Measurements from ENCODE around the gene RPS6KA5. TPM values are rescaled to one million over a fixed set of nuclear protein-coding genes. Genes with fewer than 3 reads are reported as not detected.

The RPS6KA5 gene
- total RNA-seq, 1 experiment from 2014 or later, result 24.2 TPM

- BruUV-seq (replicated peaks), result no TSS peak
- Histone ChIP-seq H3K27me3 (ENCODE audit: insufficient read depth, low read length) (no peaks in the 10 kb centered on the region), H3K9me3 (ENCODE audit: control insufficient read depth in 1 of 2, insufficient read depth in 1 of 2, low read depth in 1 of 2, low read length in 2 of 2) (no peaks in the 10 kb centered on the region), H3K9ac (ENCODE audit: low read length) (no peak overlapping the region), H3K4me1 (ENCODE audit: control insufficient read depth in 1 of 2, insufficient read depth in 2 of 2, low read length in 2 of 2) (no peaks in the 10 kb centered on the region), H3K4me2 (ENCODE audit: low read length) (no peak overlapping the region), H4K20me1 (ENCODE audit: insufficient read depth) (no peaks in the 10 kb centered on the region), H3K36me3 (ENCODE audit: control insufficient read depth in 1 of 2, insufficient read depth in 2 of 2, low read length in 2 of 2) (no peaks in the 10 kb centered on the region), H3K79me2 (ENCODE audit: insufficient read depth, low read length) (no peaks in the 10 kb centered on the region), H3K9me2 (ENCODE audit: insufficient read depth) (no peaks in the 10 kb centered on the region), H3K27ac (ENCODE audit: low read depth, low read length) (no peak overlapping the region), H2AFZ (ENCODE audit: low read depth, low read length, poor library complexity, severe bottlenecking) (no peak overlapping the region), H3K4me3 (replicated peaks in 1 of 2; ENCODE audit: low read depth in 1 of 2, low read length in 2 of 2) (no peak overlapping the region)
- ChIA-PET POLR2A (no interaction called here), CTCF (no interaction called here), RAD21 (ENCODE audit: low non-redundant PET in 1 of 2, low total read pairs in 2 of 2, uncharacterized antibody in 2 of 2, unreplicated experiment in 2 of 2) (no interaction called here)
- TF ChIP-seq ZNF274 (IDR thresholded peaks at IDR 0.05; ENCODE audit: low read depth, low read length) (no peak), YY1 (IDR thresholded peaks at IDR 0.05; ENCODE audit: extremely low read depth, insufficient replicate concordance, low read depth, low read length) (no peak), POLR2A (IDR thresholded peaks at IDR 0.05; ENCODE audit: borderline replicate concordance, extremely low read depth, insufficient read depth, insufficient read length) (no peak), ELF1 (IDR thresholded peaks at IDR 0.05; ENCODE audit: borderline replicate concordance, low read depth) (no peak), REST (IDR thresholded peaks at IDR 0.05; ENCODE audit: low read depth) (no peak), CTCF (IDR thresholded peaks at IDR 0.05 in 2 of 3, conservative IDR thresholded peaks at IDR 0.05 in 1 of 3; ENCODE audit: borderline replicate concordance in 1 of 3, insufficient read depth in 1 of 3, low read depth in 2 of 3, low read length in 2 of 3) (no peak), ZBTB33 (IDR thresholded peaks at IDR 0.05; ENCODE audit: extremely low read depth, insufficient replicate concordance, low read length) (no peak), POLR2AphosphoS5 (IDR thresholded peaks at IDR 0.05; ENCODE audit: low read depth, low read length) (no peak)
- intact Hi-C loops (cut with micrococcal nuclease), result no loop called here
- ATAC-seq, result no peak
- DNase-seq (ENCODE audit: low read depth, low spot score), result no peak
Measured at GRCh38 chr14:91068642-91069041, 8.2 kb upstream of the RPS6KA5 start.

Data from HCT116 (cell line).